Brain microvascular endothelial cell (primary cell): ENCODE measurements around the gene THBS1.

Source experiments
- DNase-seq: peaks from one replicate; pipeline ENCODE4 v3.0.0-alpha.2; 2020
- H3K27ac ChIP-seq: fragments of 250-450 bp; sonication (Bioruptor Pico); 2 replicates; pipeline ENCODE4 v1.5.1; 2020; ENCODE audit warnings: mild to moderate bottlenecking, moderate library complexity
- H3K27me3 ChIP-seq: fragments of 250-450 bp; sonication (Bioruptor Pico); replicated peaks from 2 replicates; pipeline ENCODE4 v1.5.1; 2020; ENCODE audit warnings: mild to moderate bottlenecking
- H3K36me3 ChIP-seq: fragments of 250-450 bp; sonication (Bioruptor Pico); replicated peaks from 2 replicates; pipeline ENCODE4 v1.5.1; 2020; ENCODE audit warnings: mild to moderate bottlenecking
- H3K4me3 ChIP-seq: 2 replicates; pipeline ENCODE4 v1.5.1; 2011; ENCODE audit warnings: low read depth, mild to moderate bottlenecking, control low read depth, low read length, moderate library complexity
- in situ Hi-C: cut with HindIII; loops from 2 replicates; pipeline ENCODE4 v1.10.0; 2017; ENCODE audit warnings: low sequenced_read_pairs, low pct_ligation_motif_present
- TF ChIP-seq, protein P1 (sequence below): IDR thresholded peaks from 2 replicates; pipeline ENCODE4 v1.5.1; 2011; ENCODE audit warnings: low read depth, mild to moderate bottlenecking, moderate library complexity, low read length, control low read depth, inconsistent platforms; ENCODE audit errors: missing control alignments

THBS1 gene

DNA sequence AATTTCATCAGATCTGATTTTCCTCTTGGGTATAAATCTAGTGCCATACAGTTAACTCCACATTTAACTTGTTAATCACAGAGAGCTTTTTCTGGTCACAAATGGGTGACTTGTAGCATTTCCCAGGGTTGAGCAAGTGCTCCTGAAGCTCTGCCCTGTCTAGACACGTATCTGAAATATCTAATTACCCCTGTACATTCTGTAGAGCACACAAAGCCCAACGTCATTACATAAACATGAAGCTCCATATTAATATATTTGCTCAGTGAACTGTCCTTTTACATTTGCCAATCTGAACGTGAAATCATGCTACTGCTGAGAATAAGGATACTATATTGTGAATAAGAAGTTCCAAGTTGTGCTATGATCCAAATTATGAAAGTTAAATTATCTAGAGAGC, 49.0 kb downstream of the THBS1 start:
- no peaks in the 10 kb centered on the region for H3K27me3 ChIP-seq
- H3K4me3 ChIP-seq, result no peak overlapping the region
- TF ChIP-seq, protein P1, sequence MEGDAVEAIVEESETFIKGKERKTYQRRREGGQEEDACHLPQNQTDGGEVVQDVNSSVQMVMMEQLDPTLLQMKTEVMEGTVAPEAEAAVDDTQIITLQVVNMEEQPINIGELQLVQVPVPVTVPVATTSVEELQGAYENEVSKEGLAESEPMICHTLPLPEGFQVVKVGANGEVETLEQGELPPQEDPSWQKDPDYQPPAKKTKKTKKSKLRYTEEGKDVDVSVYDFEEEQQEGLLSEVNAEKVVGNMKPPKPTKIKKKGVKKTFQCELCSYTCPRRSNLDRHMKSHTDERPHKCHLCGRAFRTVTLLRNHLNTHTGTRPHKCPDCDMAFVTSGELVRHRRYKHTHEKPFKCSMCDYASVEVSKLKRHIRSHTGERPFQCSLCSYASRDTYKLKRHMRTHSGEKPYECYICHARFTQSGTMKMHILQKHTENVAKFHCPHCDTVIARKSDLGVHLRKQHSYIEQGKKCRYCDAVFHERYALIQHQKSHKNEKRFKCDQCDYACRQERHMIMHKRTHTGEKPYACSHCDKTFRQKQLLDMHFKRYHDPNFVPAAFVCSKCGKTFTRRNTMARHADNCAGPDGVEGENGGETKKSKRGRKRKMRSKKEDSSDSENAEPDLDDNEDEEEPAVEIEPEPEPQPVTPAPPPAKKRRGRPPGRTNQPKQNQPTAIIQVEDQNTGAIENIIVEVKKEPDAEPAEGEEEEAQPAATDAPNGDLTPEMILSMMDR, result no peak
- H3K36me3 ChIP-seq, result no peaks in the 10 kb centered on the region
- H3K27ac ChIP-seq, result peak overlapping the region; percentile 51
- DNase-seq, result no peak
- in situ Hi-C loops, result no loop called here

GRCh38 chr15:39631357-39631756, 50.5 kb downstream of the THBS1 start:
- no peak overlapping the region for H3K27ac ChIP-seq
- peak; percentile 50 for DNase-seq
- no peak overlapping the region for H3K4me3 ChIP-seq
- TF ChIP-seq, protein P1, result no peak
- no peaks in the 10 kb centered on the region for H3K27me3 ChIP-seq
- H3K36me3 ChIP-seq, result no peaks in the 10 kb centered on the region
- in situ Hi-C loops, result no loop called here

DNA sequence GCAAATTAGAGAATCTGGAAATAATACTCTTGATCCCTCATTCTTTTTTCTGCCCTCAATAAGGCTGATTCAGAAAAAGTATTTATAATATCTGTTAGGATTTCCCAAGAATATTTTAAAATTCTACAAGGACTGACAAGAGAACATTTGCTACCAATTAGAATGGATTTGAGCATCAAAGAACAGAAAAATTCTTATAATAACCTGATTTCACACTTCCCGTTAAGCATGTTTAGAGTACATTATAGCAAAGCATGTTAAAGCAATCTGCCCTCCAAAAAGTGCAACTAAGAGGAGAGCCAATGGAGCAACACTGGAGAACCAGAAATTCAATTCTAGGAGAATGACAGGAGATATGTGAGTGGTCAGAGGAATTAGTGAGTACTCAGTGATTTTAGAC, 57.2 kb downstream of the THBS1 start:
- DNase-seq, result no peak
- no peak overlapping the region for H3K4me3 ChIP-seq
- H3K27me3 ChIP-seq, result no peaks in the 10 kb centered on the region
- TF ChIP-seq, protein P1, result no peak
- in situ Hi-C loops, result no loop called here
- H3K27ac ChIP-seq, result no peak overlapping the region
- no peaks in the 10 kb centered on the region for H3K36me3 ChIP-seq

DNA sequence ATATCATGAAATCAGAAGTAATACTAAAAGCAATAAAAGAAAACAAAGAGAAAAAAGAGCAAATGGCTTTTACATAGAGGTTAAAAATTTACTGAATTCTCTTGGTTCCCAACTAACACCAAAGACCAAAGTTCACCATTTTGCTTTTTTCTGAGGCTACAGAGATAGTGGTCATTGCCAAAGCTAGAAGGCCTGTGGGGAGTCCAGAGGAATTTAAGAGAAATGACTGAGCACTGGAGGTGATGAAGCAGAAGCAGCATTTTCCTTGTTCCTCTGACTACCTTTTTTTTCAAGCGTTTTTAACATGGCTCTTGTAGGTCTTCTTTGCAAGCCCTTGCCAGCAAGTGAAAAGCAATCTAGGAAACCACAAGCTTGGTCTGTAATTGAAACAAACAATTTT, 58.2 kb downstream of the THBS1 start:
- no peak for DNase-seq
- no peaks in the 10 kb centered on the region for H3K27me3 ChIP-seq
- TF ChIP-seq, protein P1, result no peak
- no peak overlapping the region for H3K27ac ChIP-seq
- H3K4me3 ChIP-seq, result no peak overlapping the region
- no peaks in the 10 kb centered on the region for H3K36me3 ChIP-seq
- in situ Hi-C loops, result no loop called here

- Histone ChIP-seq H3K4me3 (no peak overlapping the region), H3K27me3 (no peaks in the 10 kb centered on the region), H3K27ac (no peak overlapping the region), H3K36me3 (no peaks in the 10 kb centered on the region)
- in situ Hi-C loops, result no loop called here
- TF ChIP-seq, protein P1, result no peak
- no peak for DNase-seq
These were observed 59.8 kb downstream of the THBS1 start for GRCh38 chr15:39640665-39641064.

DNA sequence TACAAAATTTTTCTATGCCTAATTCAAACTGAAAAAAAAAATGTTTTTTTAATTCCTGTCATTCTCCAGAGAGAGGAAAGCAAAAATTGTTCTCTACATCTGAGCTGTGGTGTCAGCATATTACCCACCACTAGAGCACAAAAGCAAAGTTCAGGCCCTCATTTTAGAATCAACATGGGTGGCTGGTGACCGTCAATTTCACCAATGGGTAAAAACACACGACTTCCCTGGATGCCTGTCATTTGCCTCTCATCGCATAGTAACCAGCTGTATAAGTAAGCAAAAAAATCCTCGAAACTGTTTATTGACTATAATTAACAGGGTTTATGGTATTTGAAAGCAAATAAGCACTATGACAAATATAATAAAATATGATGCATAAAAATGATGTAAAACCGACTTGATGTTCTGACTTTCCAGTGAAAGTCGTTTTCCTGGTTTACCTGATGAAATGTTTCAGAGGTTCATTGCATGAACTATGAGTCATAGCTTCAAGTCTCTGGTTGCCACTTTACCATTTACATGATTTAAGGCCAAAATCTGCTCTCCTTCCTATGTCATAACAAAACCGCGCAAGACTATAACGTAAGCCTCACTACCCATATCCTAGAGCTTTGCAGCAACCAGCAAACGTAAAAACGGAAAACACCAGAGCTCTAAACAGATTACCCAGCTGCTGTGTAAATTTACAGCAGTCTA, 60.5 kb downstream of the THBS1 start:
- H3K27ac ChIP-seq, result no peak overlapping the region
- in situ Hi-C loops, result no loop called here
- no peaks in the 10 kb centered on the region for H3K36me3 ChIP-seq
- TF ChIP-seq, protein P1, result peak; percentile 16
- H3K27me3 ChIP-seq, result no peaks in the 10 kb centered on the region
- no peak overlapping the region for H3K4me3 ChIP-seq
- no peak for DNase-seq
